IMR-90 (cell line): ENCODE measurements around the gene TACC2. TPM values are rescaled to one million over a fixed set of nuclear protein-coding genes. Genes with fewer than 3 reads are reported as not detected.

Experiments
- ATAC-seq: fragments of 200-7000 bp; cut with Tn5 transposase; 2 replicates; pipeline ENCODE4 v1.9.1; 2020; ENCODE audit warnings: low read depth, mild to moderate bottlenecking, moderate library complexity
- BruUV-seq: library from RNA; stranded (reverse); fragments of 400-500 nt; replicated peaks from 2 replicates; lab custom pipeline; 2021; lab: Mats Ljungman, UMichigan
- CTCF ChIA-PET: fragments of 300-600 bp; formaldehyde crosslinking; extraction: SDS; loops from one replicate; lab custom pipeline; 2021; ENCODE audit warnings: antibody characterized with exemption; lab: Yijun Ruan, JAX
- POLR2A ChIA-PET: fragments of 300-600 bp; sonication (Branson Sonifier 250); formaldehyde crosslinking; loops from one replicate; lab custom pipeline; 2022; ENCODE audit warnings: antibody characterized with exemption; ENCODE audit not compliant: unreplicated experiment; lab: Charles Lee
- DNase-seq: peaks from one replicate; pipeline ENCODE4 v3.0.0; 2013
- H2AFZ ChIP-seq: replicated peaks from 2 replicates; pipeline ENCODE3; 2013; ENCODE audit warnings: low read length, mild to moderate bottlenecking; ENCODE audit not compliant: poor library complexity
- H2AK5ac ChIP-seq: 2 replicates; pipeline ENCODE4 v1.6.1; 2013; ENCODE audit warnings: low read depth, low read length, inconsistent platforms
- H2AK9ac ChIP-seq: replicated peaks from 2 replicates; pipeline ENCODE3; 2013; ENCODE audit warnings: mild to moderate bottlenecking, low read depth, low read length, moderate library complexity; ENCODE audit not compliant: poor library complexity
- H2BK120ac ChIP-seq: 2 replicates; pipeline ENCODE4 v1.6.1; 2013; ENCODE audit warnings: low read depth, low read length, inconsistent platforms
- H2BK15ac ChIP-seq: 3 replicates; pipeline ENCODE4 v1.6.1; 2013; ENCODE audit warnings: low read depth, low read length, inconsistent platforms
- H2BK20ac ChIP-seq: 2 replicates; pipeline ENCODE4 v1.6.1; 2013; ENCODE audit warnings: low read depth, mild to moderate bottlenecking, inconsistent platforms, low read length, moderate library complexity
- H2BK5ac ChIP-seq: 2 replicates; pipeline ENCODE4 v1.6.1; 2013; ENCODE audit warnings: mild to moderate bottlenecking, low read depth, low read length, inconsistent platforms; ENCODE audit not compliant: poor library complexity, severe bottlenecking
- H3K14ac ChIP-seq: replicated peaks from 2 replicates; pipeline ENCODE4 v1.6.1; 2013; ENCODE audit warnings: low read depth, low read length, inconsistent platforms
- H3K18ac ChIP-seq: 2 replicates; pipeline ENCODE4 v1.6.1; 2013; ENCODE audit warnings: low read depth, low read length, control low read depth
- H3K23ac ChIP-seq: 2 replicates; pipeline ENCODE4 v1.6.1; 2013; ENCODE audit warnings: low read depth, low read length, inconsistent platforms
- H3K27ac ChIP-seq: 2 replicates; pipeline ENCODE4 v1.5.1; 2013; ENCODE audit warnings: mild to moderate bottlenecking, control low read depth, low read length; ENCODE audit not compliant: insufficient read depth
- H3K27me3 ChIP-seq: 2 replicates; pipeline ENCODE4 v1.6.1; 2013; ENCODE audit warnings: low read length; ENCODE audit not compliant: control insufficient read depth, insufficient read depth
- H3K36me3 ChIP-seq: 2 replicates; pipeline ENCODE4 v1.6.1; 2013; ENCODE audit warnings: low read length, mixed read lengths; ENCODE audit not compliant: control insufficient read depth, insufficient read depth
- H3K4ac ChIP-seq: 2 replicates; pipeline ENCODE4 v1.6.1; 2013; ENCODE audit warnings: low read depth, low read length, inconsistent platforms
- H3K4me1 ChIP-seq: 2 replicates; pipeline ENCODE4 v1.6.1; 2013; ENCODE audit warnings: low read length, mixed read lengths; ENCODE audit not compliant: control insufficient read depth, insufficient read depth
- H3K4me2 ChIP-seq: 2 replicates; pipeline ENCODE4 v1.6.1; 2013; ENCODE audit warnings: low read depth, mild to moderate bottlenecking, control low read depth, low read length, moderate library complexity
- H3K4me3 ChIP-seq: 2 replicates; pipeline ENCODE4 v1.5.1; 2013; ENCODE audit warnings: low read depth, mild to moderate bottlenecking, control low read depth, low read length, moderate library complexity; ENCODE audit not compliant: insufficient read depth
- H3K56ac ChIP-seq: 2 replicates; pipeline ENCODE4 v1.6.1; 2013; ENCODE audit warnings: low read length, inconsistent platforms; ENCODE audit not compliant: insufficient read depth; ENCODE audit errors: extremely low read depth
- H3K79me1 ChIP-seq, 2 experiments: 2 replicates each; pipeline ENCODE4 v1.6.1; 2013; ENCODE audit warnings: low read length in 2 of 2, inconsistent platforms in 1 of 2, low read depth in 1 of 2
- H3K9ac ChIP-seq: 2 replicates; pipeline ENCODE4 v1.6.1; 2013; ENCODE audit warnings: low read depth, low read length, control low read depth
- H3K9me1 ChIP-seq: 2 replicates; pipeline ENCODE4 v1.6.1; 2013; ENCODE audit warnings: low read length, inconsistent platforms; ENCODE audit not compliant: insufficient read depth
- H3K9me3 ChIP-seq: 2 replicates; pipeline ENCODE4 v1.6.1; 2013; ENCODE audit warnings: low read length; ENCODE audit not compliant: control insufficient read depth, insufficient read depth
- H4K20me1 ChIP-seq: 2 replicates; pipeline ENCODE4 v1.6.1; 2013; ENCODE audit warnings: low read length, inconsistent platforms; ENCODE audit not compliant: insufficient read depth
- H4K5ac ChIP-seq: 2 replicates; pipeline ENCODE4 v1.6.1; 2013; ENCODE audit warnings: mild to moderate bottlenecking, low read depth, low read length, control low read depth
- H4K8ac ChIP-seq, 2 experiments: 2 replicates each; pipeline ENCODE4 v1.6.1; 2013; ENCODE audit warnings: low read depth in 2 of 2, low read length in 2 of 2, control low read depth in 1 of 2, inconsistent platforms in 1 of 2
- H4K91ac ChIP-seq: 2 replicates; pipeline ENCODE4 v1.6.1; 2013; ENCODE audit warnings: low read depth, low read length, inconsistent platforms; ENCODE audit not compliant: insufficient read depth
- CEBPB ChIP-seq: IDR thresholded peaks from 2 replicates; pipeline ENCODE4 v1.6.1; 2012; ENCODE audit warnings: low read depth, low read length, improper control_type of control experiment
- CTCF ChIP-seq: conservative IDR thresholded peaks from 2 replicates; pipeline ENCODE4 v1.5.1; 2012; ENCODE audit warnings: mild to moderate bottlenecking, low read depth, low read length, improper control_type of control experiment
- MAFK ChIP-seq: IDR thresholded peaks from 2 replicates; pipeline ENCODE4 v1.6.1; 2012; ENCODE audit warnings: low read depth, low read length, improper control_type of control experiment
- MXI1 ChIP-seq: IDR thresholded peaks from 2 replicates; pipeline ENCODE4 v1.6.1; 2012; ENCODE audit warnings: low read depth, mild to moderate bottlenecking, low read length, moderate library complexity, borderline replicate concordance
- RAD21 ChIP-seq: IDR thresholded peaks from 2 replicates; pipeline ENCODE4 v1.6.1; 2012; ENCODE audit warnings: low read length, improper control_type of control experiment
- RCOR1 ChIP-seq: IDR thresholded peaks from 2 replicates; pipeline ENCODE4 v1.6.1; 2012; ENCODE audit warnings: mild to moderate bottlenecking, low read length, improper control_type of control experiment; ENCODE audit not compliant: insufficient replicate concordance
- RFX5 ChIP-seq: IDR thresholded peaks from 2 replicates; pipeline ENCODE4 v1.8.0; 2012; ENCODE audit warnings: low read depth, mild to moderate bottlenecking, low read length, moderate library complexity
- SMC3 ChIP-seq: fragments of 150-350 bp; IDR thresholded peaks from 2 replicates; pipeline ENCODE4 v1.6.1; 2016; ENCODE audit warnings: low read depth, mild to moderate bottlenecking, antibody characterized with exemption, low read length, moderate library complexity
- WGBS, 2 experiments: methylation state at CpG; one replicate each; pipeline versions ENCODE4 v1.1.5 to v1.1.7; 2013; ENCODE audit warnings: missing lambda C conversion rate in 2 of 2; ENCODE audit not compliant: insufficient read length in 1 of 2; ENCODE audit errors: extremely low coverage in 2 of 2; 5-methylcytosine and 5-hydroxymethylcytosine counted together
- dilution Hi-C: fragments of 300-500 bp; cut with HindIII; formaldehyde crosslinking; loops from one replicate; pipeline ENCODE4 v1.14.3; 2018; ENCODE audit warnings: low sequenced_read_pairs; ENCODE audit not compliant: unreplicated experiment
- in situ Hi-C: fragments of 300-500 bp; cut with MboI; formaldehyde crosslinking; loops from 3 replicates; pipeline ENCODE4 v1.14.3; 2019; ENCODE audit warnings: low sequenced_read_pairs, inconsistent platforms, mixed read lengths
- intact Hi-C: fragments of 100-400 bp; cut with micrococcal nuclease; formaldehyde crosslinking; loops from 2 replicates; pipeline ENCODE4 v1.10.0; 2022
- polyA plus RNA-seq, 3 experiments: library from polyadenylated mRNA; depleted of rRNA; stranded (reverse); fragments of >200 nt; gene quantifications; 2 replicates each; pipeline ENCODE4 v1.2.3, GENCODE V29; 2012; ENCODE audit warnings: low replicate concordance in 1 of 3
- total RNA-seq: library from RNA; depleted of rRNA; stranded (reverse); fragments of >200 nt; gene quantifications from 2 replicates; pipeline ENCODE4 v1.2.3, GENCODE V29; 2012
- TF ChIP-seq, protein P1 (sequence below): fragments of 150-350 bp; IDR thresholded peaks from 2 replicates; pipeline ENCODE4 v1.6.1; 2016; ENCODE audit warnings: low read depth, mild to moderate bottlenecking, low read length, moderate library complexity, borderline replicate concordance

Gene TACC2
- total and polyA plus RNA-seq, 2 of the 4 experiments (the other 2 are of a cell fraction) = 2.9 to 15.4 TPM

DNA sequence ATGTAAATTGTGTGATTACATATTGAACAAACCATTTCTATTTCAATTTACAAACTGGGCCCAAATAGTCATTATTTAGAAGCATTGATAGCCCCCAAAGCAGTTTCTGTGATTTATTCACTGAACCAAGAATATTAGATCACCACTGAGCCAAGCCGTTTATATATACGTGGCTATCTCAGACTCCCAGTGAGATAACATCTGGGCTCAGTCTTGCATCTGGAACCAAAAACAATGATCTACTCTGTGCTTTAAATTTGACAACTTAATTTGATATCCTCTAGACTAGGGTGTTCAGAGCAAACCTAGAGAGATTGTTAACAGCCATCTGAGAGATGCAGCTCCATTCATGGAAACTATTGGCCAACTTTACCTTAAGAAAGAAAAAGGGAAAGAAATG, 240.7 kb downstream of the TACC2 start:
- no peak overlapping the region for H2BK120ac ChIP-seq
- no peak overlapping the region for H4K8ac ChIP-seq
- H3K9me1 ChIP-seq = peaks cover 7% of the 10 kb centered on the region; the same call in 1 of the 2 replicates
- intact Hi-C loops (no loop called here), dilution Hi-C loops (no loop called here), in situ Hi-C loops (no loop called here)
- ChIA-PET POLR2A (no interaction called here), CTCF (no interaction called here)
- no peak overlapping the region for H2AK9ac ChIP-seq
- H3K36me3 ChIP-seq = peaks cover 19% of the 10 kb centered on the region
- no peak overlapping the region for H2BK15ac ChIP-seq
- peaks cover 0 to 9% of the 10 kb centered on the region in 2 experiments; a peak in 1 of 4 replicates for H3K79me1 ChIP-seq
- WGBS, 2 experiments = 48% methylated on average over 2 of the region's 2 CpGs; no CpG with 5 or more reads in 1 of the 2 experiments
- no peak overlapping the region for H3K27ac ChIP-seq
- no peak overlapping the region for H3K4ac ChIP-seq
- H3K9ac ChIP-seq = no peak overlapping the region
- no peak overlapping the region for H2BK20ac ChIP-seq
- no peak overlapping the region for H2BK5ac ChIP-seq
- no peak overlapping the region for H3K14ac ChIP-seq
- no peak overlapping the region for H4K5ac ChIP-seq
- H3K4me2 ChIP-seq = no peak overlapping the region
- no peak overlapping the region for H3K4me3 ChIP-seq
- no peak overlapping the region for H2AFZ ChIP-seq
- no peaks in the 10 kb centered on the region for H4K20me1 ChIP-seq
- no TSS peak for BruUV-seq
- no peak for DNase-seq
- no peak overlapping the region for H3K56ac ChIP-seq
- H3K18ac ChIP-seq = no peak overlapping the region
- H3K23ac ChIP-seq = no peak overlapping the region
- H4K91ac ChIP-seq = no peak overlapping the region
- ATAC-seq = no peak
- peaks cover 8% of the 10 kb centered on the region; the same call in 1 of the 2 replicates for H3K4me1 ChIP-seq
- H3K9me3 ChIP-seq = no peaks in the 10 kb centered on the region
- H2AK5ac ChIP-seq = no peak overlapping the region
- TF ChIP-seq MAFK = no peak
- no peak for TF ChIP-seq RCOR1
- no peak for TF ChIP-seq MXI1
- TF ChIP-seq, protein P1, sequence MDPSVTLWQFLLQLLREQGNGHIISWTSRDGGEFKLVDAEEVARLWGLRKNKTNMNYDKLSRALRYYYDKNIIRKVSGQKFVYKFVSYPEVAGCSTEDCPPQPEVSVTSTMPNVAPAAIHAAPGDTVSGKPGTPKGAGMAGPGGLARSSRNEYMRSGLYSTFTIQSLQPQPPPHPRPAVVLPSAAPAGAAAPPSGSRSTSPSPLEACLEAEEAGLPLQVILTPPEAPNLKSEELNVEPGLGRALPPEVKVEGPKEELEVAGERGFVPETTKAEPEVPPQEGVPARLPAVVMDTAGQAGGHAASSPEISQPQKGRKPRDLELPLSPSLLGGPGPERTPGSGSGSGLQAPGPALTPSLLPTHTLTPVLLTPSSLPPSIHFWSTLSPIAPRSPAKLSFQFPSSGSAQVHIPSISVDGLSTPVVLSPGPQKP = no peak
- TF ChIP-seq RFX5 = no peak
- TF ChIP-seq SMC3 = no peak
- no peak for TF ChIP-seq CEBPB
- TF ChIP-seq CTCF = no peak
- TF ChIP-seq RAD21 = no peak
- no peaks in the 10 kb centered on the region for H3K27me3 ChIP-seq
